Activated effector memory CD4-positive, alpha-beta T cell treated with anti-CD3 and anti-CD28 coated beads, Interleukin-2, amount 50 U/mL, for 16 hours (primary cell): ENCODE measurements around the gene SHANK3.

Experiments used
- DNase-seq: peaks from one replicate; pipeline ENCODE4 v3.0.0-alpha.2; 2020

SHANK3 gene

GRCh38 chr22:50678651-50679521 lies 6.3 kb downstream of the SHANK3 start:
- DNase-seq, result peak; percentile 49

- DNase-seq, result no peak
These were observed 10.7 kb downstream of the SHANK3 start for GRCh38 chr22:50683086-50683993.

- DNase-seq, result no peak
These were observed 11.4 kb downstream of the SHANK3 start for GRCh38 chr22:50683994-50684371.

- DNase-seq, result no peak
These were observed 11.9 kb downstream of the SHANK3 start for GRCh38 chr22:50684501-50684900.

- DNase-seq, result no peak
These were observed 12.4 kb downstream of the SHANK3 start for GRCh38 chr22:50684986-50685385.

GRCh38 chr22:50686794-50687193 lies 14.2 kb downstream of the SHANK3 start:
- no peak for DNase-seq

GRCh38 chr22:50687829-50688228 lies 15.2 kb downstream of the SHANK3 start:
- no peak for DNase-seq

GRCh38 chr22:50688448-50688847 lies 15.8 kb downstream of the SHANK3 start:
- peak; percentile 53 for DNase-seq

- peak; percentile 63 for DNase-seq
These were observed 18.9 kb downstream of the SHANK3 start for GRCh38 chr22:50691521-50691920.

- DNase-seq, result no peak
These were observed 20.8 kb downstream of the SHANK3 start for GRCh38 chr22:50693462-50693861.

GRCh38 chr22:50694099-50694605 lies 21.5 kb downstream of the SHANK3 start:
- no peak for DNase-seq

GRCh38 chr22:50694766-50695420 lies 22.3 kb downstream of the SHANK3 start:
- DNase-seq, result peak; percentile 53

- peak; percentile 42 for DNase-seq
These were observed 23.0 kb downstream of the SHANK3 start for GRCh38 chr22:50695421-50696250.

GRCh38 chr22:50696251-50696798 lies 23.7 kb downstream of the SHANK3 start:
- DNase-seq, result peak; percentile 31

- peak; percentile 53 for DNase-seq
These were observed 24.4 kb downstream of the SHANK3 start for GRCh38 chr22:50696799-50697561.

- peak; percentile 57 for DNase-seq
These were observed 25.3 kb downstream of the SHANK3 start for GRCh38 chr22:50697667-50698506.

GRCh38 chr22:50698546-50698945 lies 25.9 kb downstream of the SHANK3 start:
- peak; percentile 53 for DNase-seq

GRCh38 chr22:50699001-50699755 lies 26.6 kb downstream of the SHANK3 start:
- peak; percentile 55 for DNase-seq

GRCh38 chr22:50699756-50700386 lies 27.2 kb downstream of the SHANK3 start:
- DNase-seq, result no peak
